Lung microvascular endothelial cell (primary cell): ENCODE measurements around the gene GALC. TPM values are rescaled to one million over a fixed set of nuclear protein-coding genes. Genes with fewer than 3 reads are reported as not detected.

Source experiments
- DNase-seq, 2 donors: peaks; one replicate each; pipeline versions ENCODE4 v3.0.0 to v3.0.0-alpha.2; 2010; ENCODE audit warnings: low read depth in 2 of 2
- total RNA-seq: library from RNA; depleted of rRNA; stranded (reverse); fragments of >200 nt; gene quantifications from 2 replicates; pipeline ENCODE4 v1.2.1, GENCODE V29; 2014

Gene GALC
- total RNA-seq, 1 donor from 2014 or later = 9.5 TPM

DNA sequence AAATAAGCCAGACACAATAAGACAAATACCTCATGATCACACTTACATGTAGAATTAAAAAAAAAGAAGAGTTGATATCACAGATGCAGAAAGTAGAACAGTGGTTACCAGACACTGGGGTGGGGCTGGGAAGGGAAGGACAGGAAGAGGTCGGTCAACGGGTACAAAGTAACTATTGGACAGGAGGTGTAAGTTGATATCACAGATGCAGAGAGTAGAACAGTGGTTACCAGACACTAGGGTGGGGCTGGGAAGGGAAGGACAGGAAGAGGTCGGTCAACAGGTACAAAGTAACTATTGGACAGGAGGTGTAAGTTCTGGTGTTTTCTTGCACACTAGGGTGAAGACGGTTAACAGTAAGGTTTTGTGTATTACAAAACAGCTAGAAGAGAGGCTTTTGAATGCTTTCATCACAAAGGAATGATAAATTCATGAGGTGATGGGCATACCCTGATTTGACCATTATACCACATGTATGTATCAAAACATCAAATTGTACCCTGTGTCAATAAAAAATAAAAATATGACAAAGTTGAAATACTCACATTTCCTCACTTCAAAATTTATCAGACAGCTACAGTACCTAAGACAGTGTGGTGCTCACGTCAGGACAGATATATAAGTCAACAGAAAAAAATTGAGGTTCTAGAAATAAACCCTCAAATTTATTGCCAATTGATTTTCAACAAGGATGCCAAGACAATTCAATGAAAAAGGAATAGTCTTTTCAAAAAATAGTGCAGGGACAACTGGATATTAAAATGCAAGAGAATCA lies 32.8 kb downstream of the GALC start:
- no peak for DNase-seq

DNA sequence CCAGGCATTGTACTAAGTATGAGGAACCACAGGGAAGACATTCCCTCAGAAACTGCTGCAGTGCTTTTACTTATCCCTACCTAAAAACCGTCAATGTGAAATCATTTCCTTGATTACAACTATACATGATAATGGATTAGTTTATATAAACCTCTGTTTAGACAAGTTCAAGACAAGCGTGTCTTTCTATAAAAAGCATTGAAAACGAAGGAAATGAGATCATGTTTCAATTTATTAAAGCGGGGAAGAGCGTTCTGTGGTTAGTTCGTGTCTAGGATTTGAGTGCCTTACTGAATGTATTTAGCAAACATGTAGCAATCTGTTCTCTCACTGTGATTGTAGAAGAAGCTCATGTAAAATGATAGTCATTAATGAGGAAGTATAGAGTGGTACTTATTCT lies 37.5 kb downstream of the GALC start:
- DNase-seq = peak in 1 of 2 donors; percentile 64

DNA sequence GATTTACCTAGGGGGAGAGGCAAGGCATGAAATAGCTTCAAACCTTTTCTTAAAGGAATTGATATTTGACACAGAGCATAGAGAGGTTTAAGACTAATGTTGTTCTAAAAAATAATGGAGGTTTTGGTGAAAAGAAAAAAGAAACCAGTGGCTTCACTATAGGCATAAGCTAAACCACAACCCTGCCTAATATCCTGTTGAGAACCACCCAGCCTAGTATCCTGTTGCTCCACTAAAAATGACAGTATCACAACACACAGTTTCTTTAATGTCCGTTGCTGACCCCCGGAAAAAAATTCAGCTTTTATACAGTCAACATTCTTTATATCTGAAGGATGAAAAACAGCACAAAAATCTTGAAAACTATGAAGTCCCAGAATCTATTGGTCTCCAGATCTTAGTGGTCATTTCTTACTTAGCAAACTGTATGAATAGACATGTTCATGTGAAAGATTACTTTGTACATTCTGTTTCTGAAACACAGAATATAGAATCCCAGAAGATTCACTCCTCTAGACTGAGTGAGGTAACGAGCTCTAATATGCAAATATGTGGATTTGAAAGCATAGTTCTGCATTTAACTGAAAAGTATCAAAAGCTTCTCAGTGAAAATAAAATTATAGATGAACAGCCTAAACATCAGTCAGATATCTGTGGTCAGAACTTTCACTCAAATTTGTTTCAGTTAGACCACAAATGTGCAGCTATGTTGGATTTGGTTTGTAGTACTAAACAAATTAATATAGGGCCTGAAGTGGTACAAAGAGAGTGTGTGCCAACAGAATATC lies 40.5 kb downstream of the GALC start:
- DNase-seq = no peak

DNA sequence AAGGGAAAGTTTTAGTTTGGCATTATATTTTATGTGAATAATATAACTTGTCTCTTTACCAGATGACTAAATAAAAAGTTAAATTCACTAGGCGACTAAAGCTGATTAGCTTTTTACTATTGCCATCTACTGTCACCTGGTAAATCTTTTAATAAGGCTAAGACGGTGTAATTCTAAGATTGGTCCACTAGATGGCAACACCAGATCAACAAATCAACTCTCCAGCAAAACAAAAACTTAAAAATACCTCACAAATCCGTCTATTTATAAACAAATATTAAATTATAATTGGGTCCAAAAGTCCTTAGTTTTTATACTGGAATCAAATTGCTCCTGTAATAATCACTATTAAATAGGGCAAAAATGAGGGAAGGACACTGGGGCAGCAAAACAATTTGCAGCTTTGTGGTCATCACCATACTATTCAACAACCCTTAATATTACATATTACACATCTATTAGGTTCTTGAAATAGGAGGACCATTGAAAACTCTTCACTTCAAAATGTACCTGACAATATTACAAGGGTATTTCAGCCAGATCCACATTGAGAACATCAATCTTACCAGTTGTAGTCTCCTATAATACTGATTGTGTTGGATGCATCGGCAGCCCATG lies 47.9 kb downstream of the GALC start:
- peak; percentile 72 for DNase-seq

DNA sequence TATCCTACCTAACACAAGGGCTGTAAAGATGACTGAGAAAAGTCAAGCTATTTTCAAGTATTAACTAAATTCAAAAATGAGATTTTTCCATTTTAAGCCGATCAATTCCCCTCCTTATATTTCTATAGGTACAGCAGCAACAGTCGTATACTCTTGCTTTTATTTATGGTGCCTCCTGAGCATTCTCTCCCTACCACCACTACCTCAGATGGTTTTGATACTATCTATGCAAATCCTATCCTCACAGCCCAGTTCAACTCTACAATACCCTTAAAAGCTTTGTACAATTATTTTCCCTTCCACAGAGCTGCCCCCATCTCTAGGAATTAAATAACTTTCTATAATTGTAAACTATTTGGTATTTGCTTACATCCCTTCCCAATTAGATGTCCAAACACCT lies 52.1 kb downstream of the GALC start:
- no peak for DNase-seq

DNA sequence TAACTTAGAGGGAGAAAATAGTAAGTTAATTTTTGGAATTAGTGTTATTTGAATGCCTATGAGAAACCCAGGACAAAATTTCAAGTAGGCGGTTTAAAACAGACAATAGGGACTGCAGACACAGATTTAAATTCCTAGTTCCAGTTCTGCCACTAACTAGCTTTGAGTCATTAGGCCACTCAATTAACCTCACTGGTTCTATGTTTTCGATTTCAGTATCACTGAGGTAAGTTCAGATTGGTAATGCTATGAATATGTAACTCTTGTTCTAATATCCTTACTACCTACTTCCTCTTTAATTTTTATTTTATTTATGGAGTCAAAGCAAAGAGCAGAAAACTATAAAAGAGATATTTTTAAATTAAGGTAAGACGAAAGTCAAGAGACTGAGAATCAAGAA lies 52.6 kb downstream of the GALC start:
- DNase-seq = no peak

DNA sequence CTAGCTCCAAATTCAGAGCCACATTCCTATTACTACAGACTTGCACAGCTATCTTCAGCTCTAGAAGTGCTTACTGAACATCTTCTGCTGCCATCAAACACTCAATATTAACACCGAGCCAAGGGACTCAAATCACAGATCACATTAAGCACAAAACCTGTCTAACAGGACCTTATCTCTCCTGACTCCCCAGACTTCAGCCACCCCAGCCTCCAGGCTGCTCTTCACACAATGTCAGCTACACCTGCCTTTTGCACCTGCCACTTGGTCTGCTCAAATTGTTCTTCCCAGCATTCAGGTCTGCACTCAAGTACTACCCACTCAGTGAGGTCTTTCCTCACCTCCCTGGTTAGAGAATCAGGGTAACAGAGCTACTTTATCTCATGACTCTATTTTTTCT lies 57.1 kb downstream of the GALC start:
- DNase-seq = no peak

DNA sequence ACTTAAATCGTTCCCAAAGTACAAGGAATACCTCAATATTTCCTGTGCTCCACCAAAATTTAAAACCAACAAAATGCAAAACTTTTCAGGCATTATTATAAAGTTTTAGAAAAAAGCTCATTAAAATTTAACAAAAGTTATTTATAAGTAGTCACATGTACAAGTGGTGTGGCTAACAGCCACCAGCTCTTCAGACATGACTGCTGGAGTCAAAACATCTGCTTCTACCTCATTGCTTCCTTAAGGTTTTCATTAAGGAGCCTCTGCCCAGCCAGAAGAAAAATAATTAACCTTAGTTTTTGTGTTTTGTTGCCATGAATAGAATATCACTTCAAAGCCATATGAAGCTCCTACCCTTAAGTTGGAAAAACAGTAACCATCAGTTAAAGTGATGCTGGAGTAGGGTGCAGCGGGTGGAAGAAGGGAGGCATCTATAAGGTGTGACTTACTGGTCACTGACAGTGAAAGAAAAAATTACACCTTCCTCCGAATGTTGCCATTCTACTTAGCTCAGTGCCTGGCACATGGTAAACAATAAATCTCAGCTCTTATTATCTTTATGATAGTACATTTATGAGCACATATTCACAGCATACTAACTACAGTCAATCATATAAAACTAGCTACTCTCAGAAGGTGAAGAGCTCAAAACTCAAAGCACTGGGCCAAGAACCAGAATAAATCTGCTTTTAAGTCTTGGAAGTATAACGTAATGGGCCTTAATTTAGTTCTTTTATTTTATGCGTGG lies 57.7 kb downstream of the GALC start:
- DNase-seq = no peak

DNA sequence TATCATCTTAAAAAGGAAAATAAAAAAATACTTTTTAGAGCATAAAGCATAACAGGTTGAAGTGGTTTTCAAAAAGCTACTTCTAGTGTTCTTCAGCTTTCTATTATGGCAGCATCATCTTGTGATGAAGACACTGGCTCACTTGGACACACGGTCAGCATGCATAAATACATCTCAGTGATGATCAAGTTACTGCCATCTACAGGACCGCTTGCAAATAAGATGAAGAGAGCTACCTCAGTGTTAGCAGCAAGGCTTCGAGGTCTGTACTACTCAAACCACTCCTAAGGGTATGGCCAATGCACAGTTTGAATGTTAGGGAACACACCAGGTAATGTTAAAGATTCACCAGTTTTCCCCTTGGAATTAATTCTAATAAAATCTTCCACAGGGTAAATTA lies 58.8 kb downstream of the GALC start:
- DNase-seq = peak in 1 of 2 donors; percentile 5

DNA sequence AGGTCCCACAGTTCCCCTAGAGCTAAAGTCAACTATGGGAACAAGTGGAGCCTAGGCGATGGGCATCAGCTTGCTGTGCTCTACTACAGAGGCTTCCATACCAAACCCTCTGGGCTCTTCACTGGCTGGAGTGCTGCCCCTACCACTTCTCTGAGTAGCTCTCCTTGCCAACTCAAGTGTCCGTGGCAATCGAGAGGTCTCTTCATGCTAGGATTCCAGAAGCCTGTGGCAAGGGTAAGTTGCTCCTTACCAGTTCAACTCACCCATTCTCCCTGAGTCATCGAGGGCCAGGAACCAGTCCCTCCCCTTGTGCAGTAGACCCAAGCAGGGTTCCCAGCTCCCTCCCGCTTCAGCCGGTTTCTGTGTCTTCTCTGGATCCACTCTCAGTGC lies 76.1 kb downstream of the GALC start:
- DNase-seq = no peak

DNA sequence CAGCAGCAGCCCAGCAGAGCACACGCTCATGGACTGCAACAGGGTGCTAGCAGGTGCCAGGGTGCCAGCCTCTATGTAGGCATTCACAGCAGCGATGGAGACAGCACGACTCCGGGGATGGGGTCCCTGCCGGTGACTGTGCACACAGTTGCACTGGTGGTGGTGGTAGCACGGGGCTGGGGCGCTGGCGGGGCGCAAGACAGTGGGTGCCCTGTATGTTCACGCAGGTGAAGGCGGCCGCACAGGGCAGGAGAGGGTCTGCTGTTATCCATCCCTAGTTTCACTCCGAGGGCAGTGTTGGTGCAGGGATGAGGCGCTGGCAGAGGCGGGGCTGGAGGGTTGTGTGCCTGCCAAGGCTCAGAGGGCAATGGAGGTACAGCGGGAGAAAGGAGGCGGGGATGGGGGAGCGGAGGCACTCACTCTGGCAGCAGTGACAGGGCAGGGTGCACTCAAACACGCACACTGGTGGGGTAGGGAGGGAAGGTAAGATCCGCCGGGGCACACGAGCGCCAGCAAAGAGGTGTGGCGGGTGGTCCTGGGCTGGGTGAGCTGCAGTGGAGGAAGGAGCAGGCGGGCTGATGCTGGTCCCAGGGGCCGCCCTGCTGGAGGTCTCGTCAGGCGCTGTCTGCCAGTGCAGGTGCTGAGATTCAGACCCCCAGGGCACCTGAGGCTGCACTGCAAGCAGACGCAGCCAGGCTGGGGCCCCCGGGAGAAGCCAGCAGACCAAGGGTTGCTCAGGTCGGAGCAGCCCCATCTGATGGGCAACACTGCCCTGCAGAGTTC lies 76.7 kb downstream of the GALC start:
- no peak for DNase-seq

DNA sequence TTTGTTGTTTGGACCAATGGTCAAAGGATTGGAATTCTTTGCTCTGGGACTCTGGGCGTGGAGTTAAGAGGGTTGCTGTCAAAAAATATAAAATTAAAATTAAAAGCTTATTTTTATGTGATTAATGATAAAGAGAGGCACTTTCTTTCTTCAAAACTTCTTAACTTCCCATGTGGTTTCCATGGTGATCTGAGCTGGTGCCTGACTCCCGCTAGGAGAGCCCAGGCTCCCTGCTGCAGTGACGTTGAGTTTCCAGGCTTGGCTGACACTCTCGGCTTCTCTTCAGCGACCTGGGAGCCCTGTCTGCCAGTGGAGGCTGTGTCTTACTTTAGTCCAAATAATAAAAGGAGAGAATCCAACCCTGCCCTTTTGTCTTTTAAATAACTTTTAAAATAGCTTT lies 84.4 kb downstream of the GALC start:
- DNase-seq = no peak

DNA sequence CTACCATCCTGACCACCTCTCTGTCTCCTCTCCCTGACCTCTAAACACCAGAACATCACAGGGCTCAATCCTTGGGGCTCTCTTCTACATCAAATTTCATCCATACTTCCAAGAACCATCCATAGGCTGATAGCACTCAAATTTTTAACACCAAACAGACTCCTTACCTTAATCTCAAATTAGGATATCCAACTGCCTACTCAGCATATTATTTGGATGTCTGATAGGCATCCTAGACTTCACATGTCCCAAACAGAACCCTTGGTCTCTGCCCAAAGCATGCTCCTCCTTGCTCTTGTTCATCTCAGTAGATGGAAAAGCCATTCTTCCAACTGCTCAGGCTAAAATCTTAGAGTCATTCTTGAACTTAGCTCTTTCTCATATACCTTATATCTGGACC lies 91.3 kb downstream of the GALC start:
- no peak for DNase-seq

DNA sequence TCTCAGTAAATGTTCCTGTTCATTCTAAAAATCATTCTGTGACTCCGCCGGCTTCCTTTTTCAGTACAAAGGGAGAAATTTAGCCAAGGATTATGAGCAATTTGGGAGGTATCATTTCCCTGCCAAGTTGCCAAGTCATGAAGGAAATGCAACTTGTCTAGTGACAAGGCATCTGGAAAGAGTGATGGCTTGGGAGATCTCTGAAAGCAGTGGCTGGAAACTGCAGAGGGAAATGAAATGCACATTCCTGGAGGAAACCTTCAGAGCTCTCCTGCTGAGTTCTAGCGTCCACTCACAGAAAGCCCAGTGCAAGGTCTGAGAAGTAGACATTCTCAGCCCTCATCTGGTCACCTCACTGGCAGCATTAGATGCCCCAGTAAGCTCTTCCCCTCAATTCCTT lies 91.7 kb downstream of the GALC start:
- no peak for DNase-seq

DNA sequence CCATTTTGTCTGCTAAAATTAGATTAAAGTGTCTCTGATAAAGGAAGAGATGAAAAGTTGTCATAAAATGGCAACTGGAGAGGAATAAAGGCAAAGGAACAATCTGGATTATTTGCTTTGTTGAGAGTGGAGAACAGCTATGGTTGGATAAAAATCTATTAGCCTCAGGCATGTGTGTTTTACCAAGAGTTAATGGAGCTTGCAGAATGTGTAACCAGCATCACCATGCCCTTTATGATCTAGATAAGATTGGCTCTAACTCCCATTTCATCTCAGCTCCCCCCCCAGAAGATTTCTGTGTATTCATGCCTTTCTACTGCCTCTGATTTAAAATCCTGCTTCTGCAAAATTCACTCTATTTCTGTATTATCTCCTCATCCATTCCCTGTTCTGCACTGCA lies 93.8 kb downstream of the GALC start:
- no peak for DNase-seq

DNA sequence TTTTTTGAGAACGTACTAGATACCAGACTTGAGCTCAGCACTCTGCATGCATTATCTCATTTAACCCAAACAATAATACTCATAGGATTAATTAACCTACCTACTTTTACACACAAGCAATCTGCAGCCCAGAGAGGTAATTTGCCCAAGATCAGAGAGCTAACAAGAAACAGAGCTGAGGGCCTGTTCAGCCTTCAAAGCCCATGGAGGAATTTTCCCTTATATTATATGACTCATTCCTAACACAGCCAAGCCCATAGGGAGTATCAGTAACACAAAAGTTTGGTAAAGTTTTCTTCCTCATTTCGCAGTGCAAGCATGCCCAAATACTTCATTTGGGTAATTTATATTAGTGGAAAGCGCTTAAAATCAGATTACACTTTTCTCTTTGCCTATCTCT lies 94.7 kb downstream of the GALC start:
- DNase-seq = no peak

DNA sequence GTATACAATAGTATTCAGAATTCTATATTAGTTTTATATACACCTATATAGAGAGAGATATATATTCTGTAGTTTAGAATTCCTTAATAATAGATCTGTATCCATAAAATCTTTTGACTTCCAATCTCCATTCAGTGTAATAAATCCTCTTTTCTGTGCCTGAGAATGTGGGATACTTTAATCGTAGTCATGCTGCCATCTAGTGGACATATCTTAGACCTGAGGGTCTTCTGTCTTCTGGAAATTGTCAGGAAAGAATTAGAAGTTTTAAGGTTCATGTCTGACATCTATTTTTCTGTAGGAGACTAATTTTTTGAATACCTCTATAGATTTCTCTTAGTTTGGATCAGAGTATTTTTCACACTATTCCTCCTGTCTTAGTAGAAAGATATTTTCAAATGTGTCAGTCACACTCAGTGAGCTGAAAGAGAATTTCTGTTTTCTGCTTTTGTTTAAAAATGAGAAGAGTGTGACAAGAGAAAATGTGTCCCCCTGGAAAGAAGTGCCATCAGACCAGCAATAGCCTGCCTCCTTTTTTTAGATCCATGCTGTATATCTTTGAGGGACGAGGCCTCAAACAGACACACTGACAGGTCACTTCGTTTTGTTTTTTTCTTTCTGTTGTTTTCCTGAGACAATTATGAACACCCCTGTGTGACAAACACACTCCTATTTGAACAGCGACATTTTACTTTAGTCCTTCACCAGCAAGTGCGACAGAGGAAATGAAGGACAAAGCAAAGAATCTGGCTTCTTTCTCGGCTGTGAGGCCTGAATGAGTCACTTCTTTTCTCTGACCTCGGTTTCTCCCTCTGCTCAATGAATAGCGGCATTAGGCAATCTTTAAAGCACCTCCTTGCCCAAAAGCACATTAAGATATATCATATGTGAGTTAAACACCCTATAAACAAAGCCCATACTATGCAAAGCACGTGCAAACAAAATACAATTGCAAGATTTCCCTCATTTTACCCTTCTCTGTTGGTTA lies 96.3 kb downstream of the GALC start:
- DNase-seq = peak; percentile 57 to 72

DNA sequence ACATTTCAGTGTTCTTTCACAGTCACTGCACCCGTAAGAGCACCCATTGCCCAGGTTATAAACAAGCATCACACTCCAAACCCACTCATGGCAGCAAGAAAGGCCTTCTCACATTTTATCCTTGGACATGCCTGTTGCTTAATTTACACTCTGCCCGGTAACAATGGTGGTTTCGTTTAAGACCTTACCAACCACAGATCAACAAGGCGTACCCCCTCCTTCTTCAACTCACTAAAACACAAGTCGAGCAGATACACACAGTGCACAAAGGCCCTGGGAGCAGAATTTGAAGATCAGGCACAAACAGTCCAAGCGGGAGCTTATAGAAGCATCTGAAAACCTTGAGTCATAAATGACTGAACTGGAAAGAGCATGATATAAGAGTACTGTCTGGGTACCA lies 98.1 kb downstream of the GALC start:
- DNase-seq = no peak

DNA sequence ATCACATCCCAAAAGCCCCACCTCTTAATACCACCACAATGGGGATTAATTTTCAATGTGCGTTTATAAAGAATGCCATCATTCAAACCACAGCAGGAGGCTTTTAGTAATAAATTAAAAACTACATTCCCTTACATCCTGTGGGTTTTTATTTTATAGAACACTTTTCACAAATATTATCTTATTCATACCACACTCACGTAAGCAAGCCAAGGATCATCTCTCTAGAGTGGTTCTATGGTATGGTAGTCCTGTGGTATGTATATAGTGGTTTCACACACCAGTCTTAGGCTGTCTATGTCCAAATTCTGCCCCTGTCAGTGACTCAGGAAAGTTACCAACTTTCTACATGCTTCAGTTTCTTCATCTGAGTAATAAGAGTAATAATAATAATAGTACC lies 100.2 kb downstream of the GALC start:
- no peak for DNase-seq
